DOHH2 (cell line): ENCODE data around the gene C11orf87.

Experiments used
- EZH2phosphoT487 ChIP-seq: fragments of 200-600 bp; sonication (generic); IDR thresholded peaks from 2 replicates; pipeline ENCODE4 v1.6.1; 2017; ENCODE audit warnings: borderline replicate concordance, mild to moderate bottlenecking, antibody characterized with exemption, low read length, moderate library complexity, mixed read lengths
- TF ChIP-seq, protein P1 (sequence below): fragments of 200-600 bp; sonication (generic); IDR thresholded peaks from one replicate; pipeline ENCODE4 v1.5.1; 2014; ENCODE audit warnings: antibody characterized with exemption, mild to moderate bottlenecking, low read depth, low read length; ENCODE audit not compliant: poor library complexity, severe bottlenecking

DNA sequence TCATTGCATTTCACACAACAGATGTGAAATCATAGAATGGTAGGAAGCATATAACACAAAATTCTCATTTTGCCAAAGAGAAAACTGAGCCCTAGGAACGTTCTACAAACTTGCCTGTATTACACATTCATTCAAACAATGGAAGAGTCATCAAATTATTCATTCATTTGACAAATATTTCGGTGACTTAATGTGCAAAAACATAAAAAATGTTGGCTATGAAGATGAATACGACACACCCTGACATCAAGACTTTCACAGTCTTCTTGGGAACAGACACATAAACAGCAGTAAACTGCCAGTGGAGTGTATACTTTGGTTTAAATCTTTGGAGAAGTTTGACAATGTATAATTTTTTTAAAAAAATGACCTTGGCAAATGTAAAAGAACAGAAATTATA lies 20.4 kb upstream of the C11orf87 start:
- TF ChIP-seq, protein P1, sequence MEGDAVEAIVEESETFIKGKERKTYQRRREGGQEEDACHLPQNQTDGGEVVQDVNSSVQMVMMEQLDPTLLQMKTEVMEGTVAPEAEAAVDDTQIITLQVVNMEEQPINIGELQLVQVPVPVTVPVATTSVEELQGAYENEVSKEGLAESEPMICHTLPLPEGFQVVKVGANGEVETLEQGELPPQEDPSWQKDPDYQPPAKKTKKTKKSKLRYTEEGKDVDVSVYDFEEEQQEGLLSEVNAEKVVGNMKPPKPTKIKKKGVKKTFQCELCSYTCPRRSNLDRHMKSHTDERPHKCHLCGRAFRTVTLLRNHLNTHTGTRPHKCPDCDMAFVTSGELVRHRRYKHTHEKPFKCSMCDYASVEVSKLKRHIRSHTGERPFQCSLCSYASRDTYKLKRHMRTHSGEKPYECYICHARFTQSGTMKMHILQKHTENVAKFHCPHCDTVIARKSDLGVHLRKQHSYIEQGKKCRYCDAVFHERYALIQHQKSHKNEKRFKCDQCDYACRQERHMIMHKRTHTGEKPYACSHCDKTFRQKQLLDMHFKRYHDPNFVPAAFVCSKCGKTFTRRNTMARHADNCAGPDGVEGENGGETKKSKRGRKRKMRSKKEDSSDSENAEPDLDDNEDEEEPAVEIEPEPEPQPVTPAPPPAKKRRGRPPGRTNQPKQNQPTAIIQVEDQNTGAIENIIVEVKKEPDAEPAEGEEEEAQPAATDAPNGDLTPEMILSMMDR, result no peak
- no peak for TF ChIP-seq EZH2phosphoT487
